SK-N-SH treated with all-trans-retinoic acid at 6 μM for 48 hours (cell line): Measurements from ENCODE around the gene RTP1.
"Not testable (repeated sequence)": the region's sequence is repeated elsewhere in the genome, so short reads cannot be mapped to it uniquely, and the experiment has no call there.

ENCODE experiments used
- ATAC-seq: fragments of 200-7000 bp; cut with Tn5 transposase; 3 replicates; pipeline ENCODE4 v1.9.1; 2020; ENCODE audit warnings: mild to moderate bottlenecking, moderate library complexity
- ARNTL ChIP-seq: fragments of 450-650 bp; formaldehyde crosslinking; IDR thresholded peaks from 2 replicates; pipeline ENCODE4 v1.5.0; 2020; ENCODE audit warnings: low read depth, mild to moderate bottlenecking, moderate library complexity, borderline replicate concordance
- BACH2 ChIP-seq: fragments of 250-450 bp; sonication (Bioruptor Pico); IDR thresholded peaks from 2 replicates; pipeline ENCODE4 v1.9.0; 2021; ENCODE audit warnings: mild to moderate bottlenecking, borderline replicate concordance
- CSDC2 ChIP-seq: fragments of 250-450 bp; sonication (Bioruptor Pico); IDR thresholded peaks from 2 replicates; pipeline ENCODE4 v1.5.0; 2020; ENCODE audit warnings: mild to moderate bottlenecking, moderate library complexity
- ESRRG ChIP-seq: fragments of 250-450 bp; sonication (Bioruptor Pico); IDR thresholded peaks from 2 replicates; pipeline ENCODE4 v1.6.1; 2021; ENCODE audit warnings: mild to moderate bottlenecking
- GLIS3 ChIP-seq: fragments of 250-450 bp; sonication (Bioruptor Pico); IDR thresholded peaks from 2 replicates; pipeline ENCODE4 v1.5.0; 2020; ENCODE audit warnings: mild to moderate bottlenecking, moderate library complexity
- OSR1 ChIP-seq: fragments of 250-450 bp; sonication (Bioruptor Pico); IDR thresholded peaks from 2 replicates; pipeline ENCODE4 v1.8.0; 2022; ENCODE audit warnings: moderate library complexity, mild to moderate bottlenecking, inconsistent platforms
- POU6F1 ChIP-seq: fragments of 250-450 bp; sonication (Bioruptor Pico); IDR thresholded peaks from 2 replicates; pipeline ENCODE4 v1.8.0; 2021; ENCODE audit warnings: low read depth, mild to moderate bottlenecking, moderate library complexity, borderline replicate concordance
- SNAI2 ChIP-seq: fragments of 250-450 bp; sonication (Bioruptor Pico); IDR thresholded peaks from 2 replicates; pipeline ENCODE4 v1.5.0; 2020; ENCODE audit warnings: mild to moderate bottlenecking, moderate library complexity
- TCF4 ChIP-seq: fragments of 250-450 bp; sonication (Bioruptor Pico); IDR thresholded peaks from 2 replicates; pipeline ENCODE4 v1.8.0; 2021; ENCODE audit warnings: mild to moderate bottlenecking, moderate library complexity, borderline replicate concordance
- TOX ChIP-seq: fragments of 250-450 bp; sonication (Bioruptor Pico); IDR thresholded peaks from 2 replicates; pipeline ENCODE4 v1.8.0; 2021; ENCODE audit warnings: mild to moderate bottlenecking, moderate library complexity, borderline replicate concordance
- TSHZ2 ChIP-seq: fragments of 250-450 bp; sonication (Bioruptor Pico); IDR thresholded peaks from 2 replicates; pipeline ENCODE4 v1.5.0; 2020; ENCODE audit warnings: mild to moderate bottlenecking, moderate library complexity
- ZC3H10 ChIP-seq: fragments of 250-450 bp; sonication (Bioruptor Pico); IDR thresholded peaks from 2 replicates; pipeline ENCODE4 v1.5.1; 2021; ENCODE audit warnings: mild to moderate bottlenecking, moderate library complexity
- ZFP3 ChIP-seq: fragments of 250-450 bp; sonication (Bioruptor Pico); IDR thresholded peaks from 2 replicates; pipeline ENCODE4 v1.5.0; 2020; ENCODE audit warnings: mild to moderate bottlenecking, moderate library complexity
- ZNF565 ChIP-seq: fragments of 450-650 bp; formaldehyde crosslinking; conservative IDR thresholded peaks from 2 replicates; pipeline ENCODE4 v1.5.0; 2020; ENCODE audit warnings: low read depth, mild to moderate bottlenecking, moderate library complexity
- TF ChIP-seq, protein P1 (sequence below): fragments of 250-450 bp; sonication (Bioruptor Pico); IDR thresholded peaks from 2 replicates; pipeline ENCODE4 v1.5.1; 2021; ENCODE audit warnings: mild to moderate bottlenecking, moderate library complexity

Gene RTP1

DNA sequence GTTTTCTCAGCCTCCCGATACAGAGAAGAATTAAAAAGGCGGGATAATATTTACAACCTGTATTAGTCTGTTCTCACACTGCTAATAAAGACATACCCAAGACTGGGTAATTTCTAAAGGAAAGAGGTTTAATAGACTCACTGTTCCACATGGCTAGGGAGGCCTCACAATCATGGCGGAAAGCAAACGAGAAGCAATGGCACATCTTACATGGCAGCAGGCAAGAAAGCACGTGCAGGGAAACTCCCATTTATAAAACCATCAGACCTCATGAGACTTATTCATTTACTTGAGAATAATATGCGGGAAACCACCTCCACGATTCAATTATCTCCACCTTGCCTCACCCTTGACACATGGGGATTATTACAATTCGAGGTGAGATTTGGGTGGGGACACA, 30.5 kb upstream of the RTP1 start:
- ATAC-seq: no peak
- TF ChIP-seq BACH2 (no peak), POU6F1 (CRISPR knock-in tag) (no peak)
- TF ChIP-seq, all 23 proteins: peak for 0

DNA sequence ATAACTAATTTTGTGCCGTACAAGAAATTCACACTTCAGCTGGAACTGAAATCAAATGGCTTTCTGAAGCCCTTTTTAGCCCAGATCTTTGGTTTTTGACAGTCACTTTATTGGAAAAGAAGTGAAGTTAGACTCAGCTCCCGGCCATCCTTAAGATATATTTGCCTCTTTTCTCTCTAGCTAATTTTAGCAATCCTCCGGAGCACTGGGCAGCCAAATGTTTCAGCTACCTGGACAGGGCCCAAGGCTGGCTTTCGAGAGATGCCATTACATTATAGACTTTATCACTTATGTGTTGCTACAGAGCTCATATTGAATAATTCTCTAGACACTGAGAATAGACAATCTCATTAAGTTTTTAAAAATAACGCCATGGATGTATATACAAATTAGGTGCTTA, 29.5 kb upstream of the RTP1 start:
- no peak for ATAC-seq

GRCh38 chr3:187169231-187169960, 27.9 kb upstream of the RTP1 start:
- ATAC-seq: no peak
- TF ChIP-seq, protein P1, sequence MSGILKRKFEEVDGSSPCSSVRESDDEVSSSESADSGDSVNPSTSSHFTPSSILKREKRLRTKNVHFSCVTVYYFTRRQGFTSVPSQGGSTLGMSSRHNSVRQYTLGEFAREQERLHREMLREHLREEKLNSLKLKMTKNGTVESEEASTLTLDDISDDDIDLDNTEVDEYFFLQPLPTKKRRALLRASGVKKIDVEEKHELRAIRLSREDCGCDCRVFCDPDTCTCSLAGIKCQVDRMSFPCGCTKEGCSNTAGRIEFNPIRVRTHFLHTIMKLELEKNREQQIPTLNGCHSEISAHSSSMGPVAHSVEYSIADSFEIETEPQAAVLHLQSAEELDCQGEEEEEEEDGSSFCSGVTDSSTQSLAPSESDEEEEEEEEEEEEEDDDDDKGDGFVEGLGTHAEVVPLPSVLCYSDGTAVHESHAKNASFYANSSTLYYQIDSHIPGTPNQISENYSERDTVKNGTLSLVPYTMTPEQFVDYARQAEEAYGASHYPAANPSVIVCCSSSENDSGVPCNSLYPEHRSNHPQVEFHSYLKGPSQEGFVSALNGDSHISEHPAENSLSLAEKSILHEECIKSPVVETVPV (CRISPR knock-in tag): no peak
- no peak for TF ChIP-seq SNAI2
- no peak for TF ChIP-seq ZNF565 (CRISPR knock-in tag)
- no peak for TF ChIP-seq ARNTL (CRISPR knock-in tag)
- no peak for TF ChIP-seq TOX (CRISPR knock-in tag)
- TF ChIP-seq TSHZ2 (CRISPR knock-in tag): no peak
- no peak for TF ChIP-seq GLIS3 (CRISPR knock-in tag)
- TF ChIP-seq, all 23 proteins: peak for 0

More for the DNA sequence above, 29.5 kb upstream of the RTP1 start:
- TF ChIP-seq BACH2 (no peak), GLIS3 (CRISPR knock-in tag) (no peak), SNAI2 (no peak)

GRCh38 chr3:187170911-187171310, 26.4 kb upstream of the RTP1 start:
- ATAC-seq: not testable (repeated sequence)

- no peak for ATAC-seq
- TF ChIP-seq GLIS3 (CRISPR knock-in tag): no peak
- TF ChIP-seq ZC3H10: no peak
- no peak for TF ChIP-seq OSR1 (CRISPR knock-in tag)
- TF ChIP-seq TCF4: no peak
- no peak for TF ChIP-seq ZFP3 (CRISPR knock-in tag)
- TF ChIP-seq SNAI2: no peak
- TF ChIP-seq BACH2: no peak
- no peak for TF ChIP-seq ESRRG
- TF ChIP-seq POU6F1 (CRISPR knock-in tag): no peak
- no peak for TF ChIP-seq TOX (CRISPR knock-in tag)
- TF ChIP-seq ARNTL (CRISPR knock-in tag): no peak
- TF ChIP-seq TSHZ2 (CRISPR knock-in tag): no peak
- no peak for TF ChIP-seq CSDC2
Observed at GRCh38 chr3:187172929-187173328, 24.4 kb upstream of the RTP1 start.
